ENCODE data around the gene P4HA1.
"Not testable (repeated sequence)": the region's sequence is repeated elsewhere in the genome, so short reads cannot be mapped to it uniquely, and the experiment has no call there.

P4HA1 gene

GRCh38 chr10:73119457-73119856, 22.8 kb upstream of the P4HA1 start:
- Histone ChIP-seq H3K4me1 (peaks cover 56% of the 10 kb centered on the region), H3K4me2 (peak overlapping the region; percentile 87; the same call in 1 of the 2 replicates), H3K4me3 (no peak overlapping the region), H3K9me3 (no peaks in the 10 kb centered on the region), H3K27ac (peak overlapping the region; percentile 86), H3K27me3 (no peaks in the 10 kb centered on the region), H3K36me3 (peaks cover 47% of the 10 kb centered on the region), H3K9ac (no peak overlapping the region), H4K20me1 (no peaks in the 10 kb centered on the region)
- no peak for TF ChIP-seq Cebpa-rat (IDR thresholded peaks at IDR 0.05)

GRCh38 chr10:73117976-73118743, 21.5 kb upstream of the P4HA1 start:
- peak overlapping the region; percentile 86 for H3K27ac ChIP-seq
- TF ChIP-seq Cebpa-rat (IDR thresholded peaks at IDR 0.05) = no peak
- no peaks in the 10 kb centered on the region for H3K27me3 ChIP-seq
- peak overlapping the region; percentile 75 for H3K9ac ChIP-seq
- H3K4me2 ChIP-seq = peak overlapping the region; percentile 87
- H3K36me3 ChIP-seq = peaks cover 34% of the 10 kb centered on the region
- H3K9me3 ChIP-seq = no peaks in the 10 kb centered on the region
- no peaks in the 10 kb centered on the region for H4K20me1 ChIP-seq
- H3K4me3 ChIP-seq = peak overlapping the region; percentile 51
- peaks cover 56% of the 10 kb centered on the region for H3K4me1 ChIP-seq

- H3K4me1 ChIP-seq = peaks cover 68% of the 10 kb centered on the region
- H3K27me3 ChIP-seq = no peaks in the 10 kb centered on the region
- peak overlapping the region; percentile 28 for H3K4me2 ChIP-seq
- H3K27ac ChIP-seq = no peak overlapping the region
- no peaks in the 10 kb centered on the region for H3K9me3 ChIP-seq
- H3K36me3 ChIP-seq = peaks cover 17% of the 10 kb centered on the region
- H4K20me1 ChIP-seq = no peaks in the 10 kb centered on the region
- H3K4me3 ChIP-seq = no peak overlapping the region
- no peak overlapping the region for H3K9ac ChIP-seq
- no peak for TF ChIP-seq Cebpa-rat (IDR thresholded peaks at IDR 0.05)
Observed at GRCh38 chr10:73116017-73116416, 19.4 kb upstream of the P4HA1 start.

- no peak overlapping the region for H3K27ac ChIP-seq
- no peak overlapping the region for H3K4me2 ChIP-seq
- peaks cover 22% of the 10 kb centered on the region for H3K36me3 ChIP-seq
- H4K20me1 ChIP-seq = no peaks in the 10 kb centered on the region
- H3K4me1 ChIP-seq = peaks cover 55% of the 10 kb centered on the region
- H3K27me3 ChIP-seq = no peaks in the 10 kb centered on the region
- H3K9ac ChIP-seq = no peak overlapping the region
- peaks cover 13% of the 10 kb centered on the region for H3K9me3 ChIP-seq
- no peak for TF ChIP-seq Cebpa-rat (IDR thresholded peaks at IDR 0.05)
- no peak overlapping the region for H3K4me3 ChIP-seq
Observed at GRCh38 chr10:73113551-73113950, 16.9 kb upstream of the P4HA1 start.

GRCh38 chr10:73112032-73112431, 15.4 kb upstream of the P4HA1 start:
- Histone ChIP-seq H3K4me2 (peak overlapping the region; percentile 85), H3K9ac (peak overlapping the region; percentile 81; the same call in 1 of the 2 replicates), H3K27ac (peak overlapping the region; percentile 76), H3K9me3 (peaks cover 13% of the 10 kb centered on the region), H3K36me3 (peaks cover 23% of the 10 kb centered on the region), H3K4me1 (peaks cover 40% of the 10 kb centered on the region)
- H4K20me1 ChIP-seq, H3K27me3 ChIP-seq, H3K4me3 ChIP-seq: not testable (repeated sequence)

GRCh38 chr10:73110345-73110849, 13.7 kb upstream of the P4HA1 start, which contains the start of gene NUDT13:
TSS of gene NUDT13 (plus strand) at chr10:73110455. CDS start at chr10:73114366, 3,911 bp downstream.
- Histone ChIP-seq H4K20me1 (no peaks in the 10 kb centered on the region), H3K27ac (peak within 1 kb of the TSS; percentile 76), H3K36me3 (peaks cover 18% of the 10 kb centered on the region), H3K4me1 (peaks cover 24% of the 10 kb centered on the region), H3K4me3 (peak within 1 kb of the TSS; percentile 66), H3K9ac (peak within 1 kb of the TSS; percentile 81), H3K27me3 (no peaks in the 10 kb centered on the region), H3K4me2 (peak within 1 kb of the TSS; percentile 85), H3K9me3 (peaks cover 13% of the 10 kb centered on the region)
- TF ChIP-seq Cebpa-rat (IDR thresholded peaks at IDR 0.05) = no peak

- Histone ChIP-seq H3K9me3 (peaks cover 13% of the 10 kb centered on the region), H3K36me3 (peaks cover 14% of the 10 kb centered on the region), H3K4me1 (peaks cover 15% of the 10 kb centered on the region)
- H3K27me3 ChIP-seq, H3K27ac ChIP-seq, H3K4me3 ChIP-seq, H4K20me1 ChIP-seq, H3K9ac ChIP-seq, H3K4me2 ChIP-seq: not testable (repeated sequence)
Observed at GRCh38 chr10:73109248-73109652, 12.6 kb upstream of the P4HA1 start.

GRCh38 chr10:73106301-73106700, 9.6 kb upstream of the P4HA1 start:
- peaks cover 26% of the 10 kb centered on the region for H3K36me3 ChIP-seq
- no peak overlapping the region for H3K9ac ChIP-seq
- peaks cover 13% of the 10 kb centered on the region for H3K9me3 ChIP-seq
- H3K4me1 ChIP-seq = peaks cover 6% of the 10 kb centered on the region
- no peak overlapping the region for H3K4me3 ChIP-seq
- no peaks in the 10 kb centered on the region for H4K20me1 ChIP-seq
- no peaks in the 10 kb centered on the region for H3K27me3 ChIP-seq
- no peak overlapping the region for H3K27ac ChIP-seq
- no peak for TF ChIP-seq Cebpa-rat (IDR thresholded peaks at IDR 0.05)
- H3K4me2 ChIP-seq = no peak overlapping the region

GRCh38 chr10:73099141-73099540, 2.5 kb upstream of the P4HA1 start:
- Histone ChIP-seq H3K9me3 (no peaks in the 10 kb centered on the region), H3K36me3 (peaks cover 26% of the 10 kb centered on the region), H3K4me3 (no peak overlapping the region), H3K27me3 (no peaks in the 10 kb centered on the region), H3K27ac (no peak overlapping the region), H3K9ac (no peak overlapping the region), H3K4me1 (peaks cover 22% of the 10 kb centered on the region), H3K4me2 (no peak overlapping the region), H4K20me1 (peaks cover 8% of the 10 kb centered on the region)
- no peak for TF ChIP-seq Cebpa-rat (IDR thresholded peaks at IDR 0.05)

GRCh38 chr10:73097305-73097670, 622 bp upstream of the P4HA1 start:
- TF ChIP-seq Cebpa-rat (IDR thresholded peaks at IDR 0.05) = no peak
- Histone ChIP-seq H3K4me1 (peaks cover 39% of the 10 kb centered on the region), H3K36me3 (peaks cover 21% of the 10 kb centered on the region), H3K9ac (peak overlapping the region; percentile 88), H3K9me3 (no peaks in the 10 kb centered on the region), H3K27me3 (no peaks in the 10 kb centered on the region), H4K20me1 (peaks cover 25% of the 10 kb centered on the region), H3K27ac (peak overlapping the region; percentile 86), H3K4me3 (peak overlapping the region; percentile 88), H3K4me2 (peak overlapping the region; percentile 84)

Data from BLaER1 (cell line).